GM21526 (cell line): Measurements from ENCODE around the gene BMP10.

Source experiments
- ATAC-seq: cut with Tn5 transposase; IDR thresholded peaks from one replicate; pipeline ENCODE4 v1.9.1; 2021; ENCODE audit warnings: moderate library complexity; ENCODE audit not compliant: unreplicated experiment, low FRiP score

BMP10 gene

DNA sequence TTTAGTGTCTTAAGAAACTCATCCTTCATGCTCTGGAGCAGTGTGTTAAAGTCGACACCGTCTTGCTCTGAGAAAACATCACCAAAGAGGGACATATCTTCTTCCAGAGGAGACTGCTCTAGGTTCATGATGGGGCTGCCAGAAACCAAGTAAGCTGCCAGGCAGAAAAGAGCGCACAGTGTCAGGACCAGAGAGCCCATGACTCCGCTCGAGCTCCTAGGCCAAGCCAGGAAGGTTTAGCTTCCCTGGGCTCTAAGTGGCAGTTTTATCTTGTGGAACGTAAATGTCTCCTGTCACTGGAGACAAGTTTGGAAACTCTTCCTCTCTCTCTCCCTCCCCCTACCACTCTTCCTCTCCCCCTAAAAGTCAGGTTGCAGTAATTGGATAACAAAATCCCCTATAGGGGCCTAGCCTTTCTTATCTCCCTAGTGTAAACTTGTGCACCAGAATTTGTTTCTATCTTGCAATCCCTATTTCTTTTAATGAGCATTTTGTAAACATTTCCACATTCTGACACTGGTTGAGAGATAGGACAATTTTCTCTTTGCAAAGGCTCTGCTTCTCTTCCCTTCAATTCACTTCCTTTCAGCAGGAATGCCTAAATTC lies at the start of gene BMP10:
BMP10 (minus strand) TSS at position 239 of the 606 bp plus-strand sequence; CDS start at position 200, 39 bp downstream.
- ATAC-seq: no peak

GRCh38 chr2:68920481-68921170 lies 49.4 kb upstream of the BMP10 start:
- no peak for ATAC-seq

- no peak for ATAC-seq
Measured at GRCh38 chr2:68918497-68918896, 47.3 kb upstream of the BMP10 start.

DNA sequence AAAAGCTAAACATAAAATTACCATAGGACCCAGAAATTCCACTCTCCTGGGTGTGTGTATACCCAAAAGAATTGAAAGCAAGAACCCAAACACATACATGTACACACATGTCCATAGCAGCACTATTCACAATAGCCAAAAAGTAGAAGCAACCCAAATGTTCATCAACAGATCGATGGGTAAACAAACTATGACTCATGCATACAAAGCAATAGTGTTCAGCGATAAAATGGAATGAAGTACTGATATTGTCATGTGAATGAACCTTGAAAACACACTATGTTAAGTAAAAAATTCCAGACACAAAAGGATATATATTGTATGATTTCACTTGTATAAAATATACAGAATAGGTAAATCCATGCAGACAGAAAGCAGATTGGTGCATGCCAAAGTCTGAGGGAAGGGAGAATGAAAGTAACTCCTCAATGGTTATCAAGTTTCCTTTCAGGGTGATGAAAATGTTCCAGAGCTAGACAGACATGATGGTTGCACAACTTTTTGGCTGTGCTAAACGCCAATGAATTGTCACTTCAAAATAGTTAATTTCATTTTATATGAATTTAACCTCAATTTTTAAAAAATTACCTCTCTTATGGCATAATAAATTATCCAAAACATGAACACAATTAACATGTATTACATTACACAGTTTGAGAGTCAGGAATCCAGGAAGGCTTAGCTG lies 46.0 kb upstream of the BMP10 start:
- no peak for ATAC-seq

DNA sequence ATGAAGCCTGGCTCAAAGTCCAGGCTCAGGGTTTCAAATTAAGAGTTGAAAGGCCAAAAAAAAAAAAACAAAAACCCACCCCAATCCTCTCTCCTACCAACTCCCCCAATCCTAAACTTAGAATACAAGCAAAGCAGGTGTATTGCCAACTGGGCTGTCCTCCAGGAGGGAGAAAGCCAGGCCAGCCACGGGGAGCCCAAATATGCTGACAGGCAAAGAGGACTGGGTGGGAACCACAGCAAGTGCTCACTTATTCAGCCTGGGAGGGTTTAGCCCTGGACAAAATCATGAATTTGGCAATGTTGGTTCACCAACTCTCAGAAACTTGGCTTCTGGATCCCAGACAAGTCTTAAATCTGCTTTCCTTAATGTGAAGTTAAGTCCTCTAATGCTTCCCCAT lies 45.0 kb upstream of the BMP10 start:
- ATAC-seq: no peak

- no peak for ATAC-seq
Measured at GRCh38 chr2:68915393-68915792, 44.2 kb upstream of the BMP10 start.

GRCh38 chr2:68913359-68913758 lies 42.2 kb upstream of the BMP10 start:
- ATAC-seq: no peak

DNA sequence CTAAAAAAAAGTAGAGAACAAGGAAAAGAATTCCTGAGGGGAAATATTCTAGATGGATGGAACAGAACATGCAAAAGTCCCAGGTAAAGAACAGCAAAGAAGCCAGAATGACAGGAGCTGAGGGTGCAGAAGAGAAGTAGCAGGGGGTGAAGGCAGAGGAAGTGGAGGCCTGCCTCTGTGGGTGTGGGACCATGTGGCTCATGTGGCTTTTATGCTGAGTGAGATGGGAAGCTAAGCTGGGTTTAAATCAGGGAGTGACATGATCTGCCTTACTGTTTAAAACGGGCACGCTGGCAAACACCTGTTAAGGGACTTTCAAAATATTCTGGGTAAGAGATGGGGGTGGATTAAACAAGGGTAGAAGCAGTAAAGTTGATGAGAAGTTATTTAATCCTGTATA lies 41.5 kb upstream of the BMP10 start:
- ATAC-seq: no peak

DNA sequence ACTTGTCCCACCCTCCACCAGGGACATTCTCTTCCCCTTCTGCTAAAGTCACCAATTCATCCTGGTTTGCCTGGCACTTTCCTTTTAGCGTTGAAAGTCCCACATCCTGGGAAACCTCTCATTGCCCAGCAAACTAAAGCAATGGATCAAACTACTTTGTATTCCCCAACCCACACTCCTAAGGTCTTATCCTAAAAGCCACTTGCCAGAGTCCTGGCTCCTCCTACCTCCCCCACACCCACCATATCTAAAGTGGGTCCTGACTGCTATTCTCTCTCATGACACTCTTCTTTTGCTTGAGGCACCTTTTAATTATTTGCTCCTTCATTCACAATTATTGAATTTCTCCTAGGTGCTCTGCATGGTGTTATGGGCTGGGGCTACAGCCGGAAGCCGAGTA lies 40.9 kb upstream of the BMP10 start:
- no peak for ATAC-seq

DNA sequence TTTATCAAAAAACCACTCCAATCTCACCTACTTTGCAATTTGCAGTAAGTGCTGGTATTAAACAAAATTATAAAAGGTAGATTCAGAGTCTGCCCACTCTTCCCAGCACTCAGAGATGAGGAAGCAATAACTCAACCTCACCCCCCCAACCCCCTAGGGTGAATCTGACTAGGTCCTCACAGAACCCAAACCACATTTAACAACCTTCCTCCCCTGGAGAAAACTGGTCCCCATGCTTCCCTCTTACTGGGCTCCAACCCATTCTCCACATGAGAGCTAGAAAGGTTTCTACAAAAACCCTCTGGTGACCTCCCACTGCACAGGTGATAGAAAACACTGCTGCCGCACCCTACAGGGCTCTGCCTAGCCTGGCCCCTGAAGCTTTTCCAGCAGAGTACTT lies 40.5 kb upstream of the BMP10 start:
- ATAC-seq: no peak

DNA sequence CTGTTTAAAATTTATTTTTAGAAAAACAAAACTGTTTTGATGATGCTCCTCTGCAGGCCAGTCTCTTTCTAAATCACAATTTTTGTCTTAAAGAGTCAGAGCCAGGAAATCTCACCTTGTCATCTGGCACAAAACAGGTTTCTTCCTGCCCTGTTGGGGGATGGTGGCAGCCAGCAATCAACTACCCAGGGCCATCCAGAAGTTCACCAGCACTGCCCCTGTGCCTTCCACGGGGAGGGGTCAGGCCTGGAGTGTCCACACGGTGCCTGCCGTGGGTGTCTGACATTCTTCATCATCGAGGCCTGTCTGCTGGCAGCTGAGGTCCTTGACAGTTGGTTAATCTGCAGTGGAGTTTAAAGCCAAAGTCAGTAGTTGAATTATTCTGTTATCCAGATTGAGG lies 40.0 kb upstream of the BMP10 start:
- no peak for ATAC-seq

DNA sequence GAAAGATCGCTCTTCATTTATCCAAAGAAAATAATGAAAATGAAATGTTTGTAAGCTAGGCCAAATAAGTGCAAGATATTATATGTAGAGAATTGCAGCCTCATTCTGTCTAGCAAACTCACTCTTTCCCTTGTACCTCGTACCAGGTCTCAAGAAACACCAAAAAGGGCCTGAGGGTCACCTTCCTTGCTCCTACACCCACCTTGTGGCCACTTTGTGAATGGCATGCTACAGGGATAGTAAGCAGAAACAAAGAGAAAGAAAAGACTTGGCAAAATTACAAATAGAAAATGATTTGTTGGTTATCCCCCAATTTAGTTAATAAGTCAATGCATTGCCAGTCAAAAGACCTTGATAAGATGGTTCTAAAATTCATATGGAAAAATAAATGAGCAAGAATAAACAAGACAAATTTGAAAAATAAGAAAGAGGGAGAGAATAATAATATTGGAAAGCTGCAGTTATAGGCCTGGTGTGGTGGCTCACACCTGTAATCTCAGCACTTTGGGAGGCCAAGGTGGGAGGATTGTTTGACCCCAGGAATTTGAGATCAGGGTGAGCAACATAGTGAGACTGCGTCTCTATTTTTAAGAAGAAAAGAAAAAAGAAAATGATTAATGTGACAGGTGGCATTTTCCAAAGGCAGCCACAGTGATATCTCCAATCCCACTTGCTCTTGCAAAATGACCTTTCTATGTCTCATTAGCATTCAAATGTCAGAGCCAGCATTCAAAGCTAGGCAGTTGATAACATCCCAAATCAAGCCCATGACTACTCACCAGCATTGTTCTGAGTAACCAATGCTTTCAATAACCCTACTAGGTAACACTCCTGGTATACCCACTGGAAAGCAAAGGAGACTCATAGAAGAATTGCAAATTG lies 38.8 kb upstream of the BMP10 start:
- peak; percentile 49 for ATAC-seq

GRCh38 chr2:68908392-68908970 lies 37.3 kb upstream of the BMP10 start:
- ATAC-seq: peak; percentile 96

GRCh38 chr2:68907920-68908253 lies 36.7 kb upstream of the BMP10 start:
- peak; percentile 17 for ATAC-seq

DNA sequence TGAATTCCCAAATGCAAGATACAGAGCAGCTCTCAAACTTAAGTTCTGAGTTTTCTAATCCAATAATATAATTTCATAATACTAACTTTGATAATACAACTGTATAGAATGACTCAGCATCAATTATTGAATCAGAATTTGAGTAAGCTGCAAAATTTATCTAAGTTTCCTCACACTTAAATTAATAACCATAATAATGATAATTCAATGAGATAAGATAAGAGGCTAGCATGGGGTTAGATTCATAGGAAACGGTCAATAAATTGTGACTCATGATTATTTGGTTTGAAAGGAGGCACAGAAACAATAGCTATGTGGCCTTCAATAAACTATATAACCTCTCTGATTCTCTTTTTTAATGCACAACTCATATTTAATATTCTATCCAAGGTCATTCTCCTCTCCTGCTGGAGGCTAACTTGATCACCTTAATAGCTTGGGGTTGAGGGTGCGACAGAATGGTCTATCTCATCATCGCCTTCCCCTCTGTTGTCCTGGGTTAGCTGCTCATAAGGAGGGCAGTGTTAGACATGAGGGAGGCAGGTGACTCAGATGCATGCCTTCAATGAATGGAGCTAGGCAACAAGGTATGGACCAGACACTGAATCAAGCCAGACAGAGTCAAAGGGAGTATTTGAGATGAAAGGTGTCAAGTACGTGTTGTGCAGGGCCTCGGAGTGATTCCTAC lies 36.2 kb upstream of the BMP10 start:
- ATAC-seq: no peak

DNA sequence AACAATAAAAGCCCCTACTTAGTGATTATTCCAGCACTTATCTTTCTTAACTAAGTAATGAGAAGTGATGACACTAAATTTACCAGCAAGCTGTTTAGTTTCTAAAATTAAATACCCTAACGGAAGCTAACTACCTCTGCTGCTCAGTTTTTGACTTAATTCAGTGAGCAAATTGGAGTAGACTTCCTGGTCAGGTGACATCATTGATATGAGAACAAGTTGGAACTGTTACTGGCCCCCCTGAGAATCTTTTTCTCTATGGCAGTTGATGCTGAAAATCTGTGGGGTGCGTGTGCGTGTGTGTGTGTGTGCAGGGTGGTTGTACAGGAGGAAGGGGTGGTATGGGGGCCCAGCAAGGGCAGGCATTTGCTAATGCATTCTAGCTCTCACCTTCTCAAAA lies 35.5 kb upstream of the BMP10 start:
- ATAC-seq: no peak

- ATAC-seq: no peak
Measured at GRCh38 chr2:68905116-68905515, 33.9 kb upstream of the BMP10 start.

- ATAC-seq: no peak
Measured at GRCh38 chr2:68901561-68901960, 30.4 kb upstream of the BMP10 start.

GRCh38 chr2:68901199-68901514 lies 30.0 kb upstream of the BMP10 start:
- no peak for ATAC-seq

DNA sequence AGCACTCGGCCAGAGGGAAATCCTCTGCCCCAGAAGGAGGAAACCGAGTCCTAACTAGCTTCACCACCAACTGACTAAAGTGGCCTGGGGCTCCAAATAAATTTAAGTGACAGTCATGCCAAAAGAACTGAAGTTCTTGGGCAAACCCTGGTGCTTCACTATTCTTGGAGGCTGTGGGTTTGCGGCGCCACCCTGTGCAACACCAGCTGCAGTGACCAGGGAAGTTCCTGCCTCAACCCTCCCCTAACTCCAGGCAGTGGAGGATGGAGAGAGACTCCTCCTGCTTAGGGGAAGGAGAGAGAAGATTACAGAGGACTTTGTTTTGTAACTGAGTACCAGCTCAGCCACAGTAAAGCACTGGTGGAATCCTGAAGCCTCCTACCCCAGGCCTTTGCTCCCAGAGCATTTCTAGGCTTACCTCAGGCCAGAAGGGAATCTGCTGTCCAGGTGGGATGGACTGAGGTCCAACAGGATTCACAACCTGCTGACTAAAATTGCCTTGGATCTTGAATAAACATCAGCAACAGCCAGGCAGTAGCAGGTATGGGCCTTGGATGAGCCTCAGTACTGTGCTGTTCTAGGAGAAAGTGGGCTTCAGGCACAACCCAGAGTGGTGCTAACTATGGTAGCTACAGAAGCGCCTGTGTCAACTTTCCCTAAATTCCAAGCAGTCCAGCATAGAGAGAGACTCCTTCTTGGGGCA lies 29.4 kb upstream of the BMP10 start:
- ATAC-seq: no peak
